HepG2 (cell line): Measurements from ENCODE around the gene ITPR1. TPM values are rescaled to one million over a fixed set of nuclear protein-coding genes. Genes with fewer than 3 reads are reported as not detected.

Experiments
- ATAC-seq: fragments of 200-7000 bp; cut with Tn5 transposase; 3 replicates; pipeline ENCODE4 v1.9.1; 2020; ENCODE audit warnings: mild to moderate bottlenecking, moderate library complexity
- BruUV-seq: library from RNA; stranded (reverse); fragments of 400-500 nt; replicated peaks from 2 replicates; lab custom pipeline; 2021; lab: Mats Ljungman, UMichigan
- CTCF ChIA-PET: fragments of 300-600 bp; formaldehyde crosslinking; extraction: SDS; loops from one replicate; lab custom pipeline; 2021; ENCODE audit warnings: low total read pairs, inconsistent platforms, low intra/inter-chr PET ratio; lab: Yijun Ruan, JAX
- POLR2A ChIA-PET: fragments of 350-600 bp; sonication (Branson Sonifier 250); formaldehyde crosslinking; loops from one replicate; lab custom pipeline; 2020; ENCODE audit warnings: antibody characterized with exemption, inconsistent platforms; lab: Yijun Ruan, JAX
- DNase-seq: peaks from one replicate; pipeline ENCODE4 v3.0.0-alpha.2; 2015; ENCODE audit warnings: low spot score
- FAIRE-seq: peaks from 3 replicates; lab custom pipeline; 2011; peaks lifted over from hg19 to GRCh38; lab: Jason Lieb, UNC
- H2AFZ ChIP-seq: one replicate; pipeline ENCODE4 v1.6.1; 2011; ENCODE audit warnings: low read length, inconsistent platforms
- H3K27ac ChIP-seq: fragments of 300-600 bp; 3 replicates; pipeline ENCODE4 v1.8.0; 2011; ENCODE audit warnings: mixed run types, mild to moderate bottlenecking, mixed read lengths, low read length, inconsistent platforms; ENCODE audit not compliant: insufficient read depth; ENCODE audit errors: extremely low read length
- H3K27me3 ChIP-seq, 2 experiments: fragments of 200-600 bp in 1 of 2; 2 replicates in 1 of 2; 3 replicates in 1 of 2; pipeline versions ENCODE4 v1.6.0 to v1.8.0; 2011; ENCODE audit warnings: low read length in 2 of 2, mild to moderate bottlenecking in 2 of 2, moderate library complexity in 2 of 2, inconsistent platforms in 1 of 2; ENCODE audit not compliant: insufficient read depth in 2 of 2, control insufficient read depth in 1 of 2
- H3K36me3 ChIP-seq, 2 experiments: fragments of 200-600 bp in 1 of 2; replicated peaks in 1 of 2; 2 replicates in 1 of 2; 3 replicates in 1 of 2; pipeline versions ENCODE4 v1.5.1 to v1.8.0; 2011; ENCODE audit warnings: low read length in 2 of 2, inconsistent platforms in 1 of 2; ENCODE audit not compliant: insufficient read depth in 2 of 2, control insufficient read depth in 1 of 2
- H3K4me1 ChIP-seq: 2 replicates; pipeline ENCODE4 v1.5.1; 2012; ENCODE audit warnings: low read length, inconsistent platforms; ENCODE audit not compliant: insufficient read depth
- H3K4me2 ChIP-seq: 2 replicates; pipeline ENCODE4 v1.6.0; 2011; ENCODE audit warnings: low read depth, low read length, inconsistent platforms
- H3K4me3 ChIP-seq, 3 experiments: fragments of 200-600 bp in 1 of 3; sonication (generic), shearing (Covaris generic) in 1 of 3; replicated peaks in 1 of 3; 2 replicates each; pipeline ENCODE4 v1.5.1; 2011 to 2016; ENCODE audit warnings: low read length in 3 of 3, inconsistent platforms in 2 of 3, low read depth in 2 of 3, mild to moderate bottlenecking in 2 of 3, control low read depth in 1 of 3, mixed read lengths in 1 of 3; ENCODE audit not compliant: insufficient read depth in 1 of 3
- H3K79me2 ChIP-seq: one replicate; pipeline ENCODE4 v1.6.1; 2011; ENCODE audit warnings: low read length, inconsistent platforms; ENCODE audit not compliant: insufficient read depth
- H3K9ac ChIP-seq: 2 replicates; pipeline ENCODE4 v1.6.0; 2011; ENCODE audit warnings: mild to moderate bottlenecking, low read depth, low read length, inconsistent platforms; ENCODE audit not compliant: insufficient read depth
- H3K9me3 ChIP-seq: 2 replicates; pipeline ENCODE4 v1.5.1; 2012; ENCODE audit warnings: mild to moderate bottlenecking, low read length
- H4K20me1 ChIP-seq: 2 replicates; pipeline ENCODE4 v1.6.0; 2011; ENCODE audit warnings: inconsistent platforms, mild to moderate bottlenecking, low read length, moderate library complexity; ENCODE audit not compliant: insufficient read depth
- E2F5 ChIP-seq: sonication (generic); formaldehyde crosslinking; conservative IDR thresholded peaks from 2 replicates; pipeline ENCODE4 v1.4.0; 2020; ENCODE audit warnings: missing genetic modification reagents
- HNF4A ChIP-seq: sonication (generic); formaldehyde crosslinking; IDR thresholded peaks from 2 replicates; pipeline ENCODE4 v1.4.0; 2020; ENCODE audit warnings: missing genetic modification reagents
- IKZF4 ChIP-seq: sonication (generic); formaldehyde crosslinking; IDR thresholded peaks from 2 replicates; pipeline ENCODE4 v1.5.1; 2020; ENCODE audit warnings: borderline replicate concordance, mild to moderate bottlenecking, low read depth, missing genetic modification reagents; ENCODE audit errors: not compliant biosample characterization
- MTA3 ChIP-seq: sonication (generic); formaldehyde crosslinking; IDR thresholded peaks from 2 replicates; pipeline ENCODE4 v1.4.0; 2020; ENCODE audit warnings: missing genetic modification reagents
- PATZ1 ChIP-seq: sonication (generic); formaldehyde crosslinking; IDR thresholded peaks from 2 replicates; pipeline ENCODE4 v1.4.0; 2020; ENCODE audit warnings: missing genetic modification reagents
- PAXIP1 ChIP-seq: sonication (generic); formaldehyde crosslinking; conservative IDR thresholded peaks from 2 replicates; pipeline ENCODE4 v1.4.0; 2020; ENCODE audit warnings: mild to moderate bottlenecking, missing genetic modification reagents, moderate library complexity
- SALL1 ChIP-seq: sonication (generic); formaldehyde crosslinking; IDR thresholded peaks from 2 replicates; pipeline ENCODE4 v1.8.0; 2022; ENCODE audit warnings: mild to moderate bottlenecking, missing genetic modification reagents
- SOX5 ChIP-seq: IDR thresholded peaks from 2 replicates; pipeline ENCODE4 v1.6.1; 2016; ENCODE audit warnings: borderline replicate concordance
- TCF7L2 ChIP-seq: IDR thresholded peaks from 2 replicates; pipeline ENCODE4 v1.6.1; 2011; ENCODE audit warnings: mild to moderate bottlenecking, low read depth, low read length, moderate library complexity
- TFAP4 ChIP-seq: sonication (generic); IDR thresholded peaks from 2 replicates; pipeline ENCODE4 v1.6.1; 2016; ENCODE audit warnings: low read depth, borderline replicate concordance
- ZNF3 ChIP-seq: IDR thresholded peaks from 2 replicates; pipeline ENCODE4 v1.7.0; 2017; ENCODE audit warnings: inconsistent platforms
- ZNF790 ChIP-seq: sonication (generic); formaldehyde crosslinking; IDR thresholded peaks from 2 replicates; pipeline ENCODE4 v1.8.0; 2022; ENCODE audit warnings: missing genetic modification reagents, mild to moderate bottlenecking, borderline replicate concordance
- WGBS: methylation state at CpG from one replicate; pipeline ENCODE4 v1.1.6; 2017; ENCODE audit warnings: low lambda C conversion rate; 5-methylcytosine and 5-hydroxymethylcytosine counted together
- in situ Hi-C: cut with HindIII; loops from 2 replicates; pipeline ENCODE4 v1.10.0; 2017; ENCODE audit warnings: low pct_unique_long_range_greater_than_20kb; ENCODE audit not compliant: extremely low pct_ligation_motif_present
- intact Hi-C: fragments of 100-400 bp; cut with micrococcal nuclease; formaldehyde crosslinking; loops from one replicate; pipeline ENCODE4 v1.10.0; 2022; ENCODE audit not compliant: unreplicated experiment
- polyA plus RNA-seq, 8 experiments: library from polyadenylated mRNA; depleted of rRNA in 3 of 8; stranded (reverse) in 7 of 8; unstranded in 1 of 8; fragments of >200 nt; fragmentation: Illumina TruSeq in 4 of 8; extraction: Trizol in 4 of 8; gene quantifications; 2 replicates each; pipeline versions ENCODE4 v1.2.1 to v1.2.3, GENCODE V29; 2011 to 2016; ENCODE audit warnings: low read depth in 4 of 8, missing spikeins in 1 of 8, mixed read lengths in 1 of 8; ENCODE audit not compliant: insufficient read depth in 1 of 8
- total RNA-seq, 5 experiments: library from RNA; depleted of rRNA; stranded (reverse); fragments of >200 nt; fragmentation: Illumina TruSeq; extraction: Trizol; gene quantifications; 2 replicates each; pipeline ENCODE4 v1.2.3, GENCODE V29; 2016; ENCODE audit warnings: low read depth in 1 of 5

ITPR1 gene
- total and polyA plus RNA-seq, 2 of the 13 experiments (the other 11 are each of a cell fraction or from before 2014, with no cell fraction given), result 10.0 to 11.4 TPM

GRCh38 chr3:4807381-4808280 is 314.5 kb downstream of the ITPR1 start (continued):
- TF ChIP-seq ZNF790 (CRISPR knock-in tag) (no peak), IKZF4 (CRISPR knock-in tag) (no peak), MTA3 (CRISPR knock-in tag) (no peak)
- TF ChIP-seq, all 625 proteins: peak for 0

- no peaks in the 10 kb centered on the region for H3K79me2 ChIP-seq
- intact Hi-C loops, result no loop called here
- FAIRE-seq (no peak), ATAC-seq (peak; percentile 59), DNase-seq (no peak)
- H3K36me3 ChIP-seq, result no peaks in the 10 kb centered on the region
- ChIA-PET POLR2A (no interaction called here), CTCF (no interaction called here)
- H3K4me3 ChIP-seq, result no peak overlapping the region
- TF ChIP-seq SALL1 (CRISPR knock-in tag) (0 out of 2 replicates have a peak, but pooled peaks have one; percentile 17), PAXIP1 (CRISPR knock-in tag) (peak; percentile 49), PATZ1 (peak; percentile 23; the same call in 1 of the 2 replicates), HNF4A (CRISPR knock-in tag) (peak; percentile 37; the same call in 1 of the 2 replicates), E2F5 (CRISPR knock-in tag) (no peak), TCF7L2 (no peak), SOX5 (CRISPR knock-in tag) (0 out of 2 replicates have a peak, but pooled peaks have one; percentile 28), TFAP4 (0 out of 2 replicates have a peak, but pooled peaks have one; percentile 18), ZNF3 (CRISPR knock-in tag) (no peak)
- no peaks in the 10 kb centered on the region for H3K9me3 ChIP-seq
- no peak overlapping the region for H3K27ac ChIP-seq
- 0 out of 2 replicates have a peak overlapping the region, but pooled peaks have one; percentile 13 for H3K4me2 ChIP-seq
- WGBS, result 52% methylated on average over 4 of the region's 4 CpGs
- no peak overlapping the region for H3K9ac ChIP-seq
- in situ Hi-C loops, result no loop called here
- H2AFZ ChIP-seq, result no peak overlapping the region
- no TSS peak for BruUV-seq
- no peaks in the 10 kb centered on the region for H3K27me3 ChIP-seq
- H4K20me1 ChIP-seq, result no peaks in the 10 kb centered on the region
- peaks cover 14% of the 10 kb centered on the region for H3K4me1 ChIP-seq
Measured at GRCh38 chr3:4808637-4809036, 315.5 kb downstream of the ITPR1 start.
